HG02885 (cell line): ENCODE results near the gene ITPK1.
A peak's percentile ranks its signal among the peaks of the same experiment; 100 is the strongest.
"Not testable (repeated sequence)": the region's sequence is repeated elsewhere in the genome, so short reads cannot be mapped to it uniquely, and the experiment has no call there.

Experiments used
- ATAC-seq: cut with Tn5 transposase; IDR thresholded peaks from one replicate; pipeline ENCODE4 v1.9.1; 2021; ENCODE audit warnings: mild to moderate bottlenecking; ENCODE audit not compliant: unreplicated experiment, poor library complexity

The ITPK1 gene

GRCh38 chr14:93064411-93065271, 51.1 kb downstream of the ITPK1 start:
- ATAC-seq = no peak

GRCh38 chr14:93063393-93063792, 52.3 kb downstream of the ITPK1 start:
- ATAC-seq = no peak

- ATAC-seq = no peak
These were observed 52.8 kb downstream of the ITPK1 start for GRCh38 chr14:93062890-93063289.

GRCh38 chr14:93062013-93062412, 53.7 kb downstream of the ITPK1 start:
- not testable (repeated sequence) for ATAC-seq

- ATAC-seq = no peak
These were observed 54.2 kb downstream of the ITPK1 start for GRCh38 chr14:93061380-93062012.

- no peak for ATAC-seq
These were observed 54.9 kb downstream of the ITPK1 start for GRCh38 chr14:93060841-93061240.

GRCh38 chr14:93059917-93060545, 55.7 kb downstream of the ITPK1 start:
- ATAC-seq = peak; percentile 43

- no peak for ATAC-seq
These were observed 56.5 kb downstream of the ITPK1 start for GRCh38 chr14:93059260-93059659.

- ATAC-seq = no peak
These were observed 58.0 kb downstream of the ITPK1 start for GRCh38 chr14:93057586-93058280.

- no peak for ATAC-seq
These were observed 58.7 kb downstream of the ITPK1 start for GRCh38 chr14:93056840-93057585.

- no peak for ATAC-seq
These were observed 59.4 kb downstream of the ITPK1 start for GRCh38 chr14:93056166-93056839.

- ATAC-seq = no peak
These were observed 60.0 kb downstream of the ITPK1 start for GRCh38 chr14:93055651-93056115.

- no peak for ATAC-seq
These were observed 60.8 kb downstream of the ITPK1 start for GRCh38 chr14:93054876-93055275.

GRCh38 chr14:93054006-93054405, 61.7 kb downstream of the ITPK1 start:
- no peak for ATAC-seq

GRCh38 chr14:93051600-93052546, 63.9 kb downstream of the ITPK1 start:
- ATAC-seq = no peak

- no peak for ATAC-seq
These were observed 65.0 kb downstream of the ITPK1 start for GRCh38 chr14:93050761-93051160.

- no peak for ATAC-seq
These were observed 65.8 kb downstream of the ITPK1 start for GRCh38 chr14:93049867-93050331.

- no peak for ATAC-seq
These were observed 66.4 kb downstream of the ITPK1 start for GRCh38 chr14:93049315-93049714.
